ENCODE data around the gene PCSK2. TPM values are rescaled to one million over a fixed set of nuclear protein-coding genes. Genes with fewer than 3 reads are reported as not detected.

Gene PCSK2
- total RNA-seq, 1 experiment from 2014 or later: 245 TPM

DNA sequence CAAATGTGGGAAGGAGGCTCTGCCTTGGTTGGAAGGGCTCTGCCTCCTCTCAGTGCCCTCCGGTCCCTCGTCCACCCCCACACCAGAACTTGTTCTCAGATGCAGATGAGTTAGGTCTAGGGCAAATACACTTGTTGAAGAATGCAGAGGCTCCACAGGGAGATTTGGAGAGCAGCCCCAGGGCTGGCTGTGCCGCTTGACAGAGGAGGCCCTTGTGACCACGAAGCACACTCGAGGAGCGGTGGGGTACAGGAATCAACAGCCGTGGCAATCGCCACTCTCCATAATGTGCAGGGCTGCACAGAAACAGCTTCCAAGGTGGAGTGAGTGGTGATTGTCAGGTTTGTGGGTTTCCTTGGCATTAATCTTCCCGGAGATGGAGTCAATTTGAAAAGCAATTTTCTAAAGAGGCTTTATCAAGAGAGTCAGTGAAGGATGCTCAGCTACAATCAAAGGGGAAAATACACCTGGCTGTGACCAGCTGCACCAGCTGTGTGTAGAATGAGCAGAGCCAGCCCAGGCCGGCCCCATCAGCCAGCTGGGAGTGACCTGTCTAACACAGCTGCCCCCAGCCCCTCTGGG, 244.9 kb downstream of the PCSK2 start:
- no peak for TF ChIP-seq EZH2 (IDR thresholded peaks at IDR 0.05; ENCODE audit: borderline replicate concordance, low read depth, low read length, poor library complexity, severe bottlenecking)
- TF ChIP-seq, protein P1, sequence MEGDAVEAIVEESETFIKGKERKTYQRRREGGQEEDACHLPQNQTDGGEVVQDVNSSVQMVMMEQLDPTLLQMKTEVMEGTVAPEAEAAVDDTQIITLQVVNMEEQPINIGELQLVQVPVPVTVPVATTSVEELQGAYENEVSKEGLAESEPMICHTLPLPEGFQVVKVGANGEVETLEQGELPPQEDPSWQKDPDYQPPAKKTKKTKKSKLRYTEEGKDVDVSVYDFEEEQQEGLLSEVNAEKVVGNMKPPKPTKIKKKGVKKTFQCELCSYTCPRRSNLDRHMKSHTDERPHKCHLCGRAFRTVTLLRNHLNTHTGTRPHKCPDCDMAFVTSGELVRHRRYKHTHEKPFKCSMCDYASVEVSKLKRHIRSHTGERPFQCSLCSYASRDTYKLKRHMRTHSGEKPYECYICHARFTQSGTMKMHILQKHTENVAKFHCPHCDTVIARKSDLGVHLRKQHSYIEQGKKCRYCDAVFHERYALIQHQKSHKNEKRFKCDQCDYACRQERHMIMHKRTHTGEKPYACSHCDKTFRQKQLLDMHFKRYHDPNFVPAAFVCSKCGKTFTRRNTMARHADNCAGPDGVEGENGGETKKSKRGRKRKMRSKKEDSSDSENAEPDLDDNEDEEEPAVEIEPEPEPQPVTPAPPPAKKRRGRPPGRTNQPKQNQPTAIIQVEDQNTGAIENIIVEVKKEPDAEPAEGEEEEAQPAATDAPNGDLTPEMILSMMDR (conservative IDR thresholded peaks at IDR 0.05; ENCODE audit: low read depth, low read length): no peak
- Histone ChIP-seq H3K9me3 (ENCODE audit: low read depth, low read length, poor library complexity, severe bottlenecking) (no peaks in the 10 kb centered on the region), H3K36me3 (ENCODE audit: insufficient read depth, low read length, poor library complexity, severe bottlenecking) (no peaks in the 10 kb centered on the region), H3K27me3 (replicated peaks; ENCODE audit: insufficient read depth, low read depth, low read length, poor library complexity) (no peaks in the 10 kb centered on the region), H3K4me3 (ENCODE audit: low read depth, low read length, poor library complexity, severe bottlenecking) (no peak overlapping the region), H3K4me1 (ENCODE audit: insufficient read depth, low read length, poor library complexity, severe bottlenecking) (no peaks in the 10 kb centered on the region), H3K27ac (ENCODE audit: low read depth, low read length, poor library complexity, severe bottlenecking) (no peak overlapping the region)
- intact Hi-C loops (cut with micrococcal nuclease; ENCODE audit: unreplicated experiment): no loop called here
- CTCF ChIA-PET: no interaction called here
- POLR2A ChIA-PET (ENCODE audit: low non-redundant PET): no interaction called here
- no peak for DNase-seq (ENCODE audit: low spot score)
- no TSS peak for BruUV-seq (replicated peaks)

DNA sequence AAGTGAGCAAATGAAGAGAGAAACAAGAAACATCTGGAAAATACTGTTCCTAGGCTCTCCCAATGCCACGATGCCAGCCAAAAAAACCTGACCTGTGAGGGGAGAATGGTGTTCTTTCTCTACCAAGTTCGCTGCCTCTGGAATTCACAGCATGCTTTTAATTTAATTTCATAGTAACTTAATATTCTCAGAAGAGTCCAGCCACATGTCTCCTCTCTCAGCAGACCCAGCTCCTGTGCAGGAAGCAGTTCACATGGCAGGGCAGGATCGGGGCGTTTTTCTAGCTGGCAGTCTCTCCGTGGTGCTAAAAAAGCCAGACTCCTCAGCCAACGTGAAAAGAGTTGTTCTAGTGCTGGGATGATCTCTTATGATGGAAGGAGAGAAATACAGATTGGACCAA, 246.8 kb downstream of the PCSK2 start:
- DNase-seq (ENCODE audit: low spot score): no peak
- Histone ChIP-seq H3K9me3 (ENCODE audit: low read depth, low read length, poor library complexity, severe bottlenecking) (no peaks in the 10 kb centered on the region), H3K27ac (ENCODE audit: low read depth, low read length, poor library complexity, severe bottlenecking) (no peak overlapping the region), H3K36me3 (ENCODE audit: insufficient read depth, low read length, poor library complexity, severe bottlenecking) (no peaks in the 10 kb centered on the region), H3K4me3 (ENCODE audit: low read depth, low read length, poor library complexity, severe bottlenecking) (no peak overlapping the region), H3K4me1 (ENCODE audit: insufficient read depth, low read length, poor library complexity, severe bottlenecking) (no peaks in the 10 kb centered on the region), H3K27me3 (replicated peaks; ENCODE audit: insufficient read depth, low read depth, low read length, poor library complexity) (no peaks in the 10 kb centered on the region)
- no TSS peak for BruUV-seq (replicated peaks)
- POLR2A ChIA-PET (ENCODE audit: low non-redundant PET): no interaction called here
- intact Hi-C loops (cut with micrococcal nuclease; ENCODE audit: unreplicated experiment): no loop called here
- TF ChIP-seq EZH2 (IDR thresholded peaks at IDR 0.05; ENCODE audit: borderline replicate concordance, low read depth, low read length, poor library complexity, severe bottlenecking): no peak
- CTCF ChIA-PET: no interaction called here

DNA sequence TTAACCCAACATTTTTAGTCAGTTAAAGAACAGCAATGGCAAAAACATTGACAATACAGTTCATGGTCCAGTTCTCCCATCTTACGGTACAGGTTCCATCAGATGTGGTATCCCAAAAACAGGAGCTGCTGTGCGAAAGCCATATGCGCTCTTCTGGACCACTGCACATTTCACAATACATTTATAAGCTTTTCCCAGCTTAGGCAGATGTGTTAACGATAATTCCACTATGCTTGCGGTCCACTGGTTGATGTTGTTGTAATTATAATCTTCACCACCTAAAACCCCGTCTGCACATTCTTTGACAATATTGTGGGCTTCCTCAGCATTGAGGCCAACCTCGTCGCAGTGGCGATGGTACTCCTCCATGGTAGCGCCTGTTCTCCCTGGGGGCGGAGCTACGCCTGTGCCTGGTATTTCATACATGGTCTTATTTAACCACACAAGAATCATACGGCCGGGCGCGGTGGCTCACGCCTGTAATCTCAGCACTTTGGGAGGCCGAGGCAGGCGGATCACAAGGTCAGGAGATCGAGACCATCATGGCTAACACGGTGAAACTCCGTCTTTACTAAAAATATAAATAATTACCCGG, 252.3 kb downstream of the PCSK2 start:
- DNase-seq (ENCODE audit: low spot score): no peak
- Histone ChIP-seq H3K4me1 (ENCODE audit: insufficient read depth, low read length, poor library complexity, severe bottlenecking) (no peaks in the 10 kb centered on the region), H3K27ac (ENCODE audit: low read depth, low read length, poor library complexity, severe bottlenecking) (no peak overlapping the region), H3K9me3 (ENCODE audit: low read depth, low read length, poor library complexity, severe bottlenecking) (no peaks in the 10 kb centered on the region), H3K4me3 (ENCODE audit: low read depth, low read length, poor library complexity, severe bottlenecking) (no peak overlapping the region), H3K36me3 (ENCODE audit: insufficient read depth, low read length, poor library complexity, severe bottlenecking) (peaks cover 2% of the 10 kb centered on the region), H3K27me3 (replicated peaks; ENCODE audit: insufficient read depth, low read depth, low read length, poor library complexity) (no peaks in the 10 kb centered on the region)
- no peak for TF ChIP-seq EZH2 (IDR thresholded peaks at IDR 0.05; ENCODE audit: borderline replicate concordance, low read depth, low read length, poor library complexity, severe bottlenecking)
- TF ChIP-seq, protein P1 (conservative IDR thresholded peaks at IDR 0.05; ENCODE audit: low read depth, low read length): no peak
- intact Hi-C loops (cut with micrococcal nuclease; ENCODE audit: unreplicated experiment): no loop called here
- POLR2A ChIA-PET (ENCODE audit: low non-redundant PET): interaction anchor here (0.7 kb wide), 1 partner anchor 343 kb away, joined by 3 read pairs; no protein-coding TSS in a partner anchor
- no TSS peak for BruUV-seq (replicated peaks)
- CTCF ChIA-PET: no interaction called here

DNA sequence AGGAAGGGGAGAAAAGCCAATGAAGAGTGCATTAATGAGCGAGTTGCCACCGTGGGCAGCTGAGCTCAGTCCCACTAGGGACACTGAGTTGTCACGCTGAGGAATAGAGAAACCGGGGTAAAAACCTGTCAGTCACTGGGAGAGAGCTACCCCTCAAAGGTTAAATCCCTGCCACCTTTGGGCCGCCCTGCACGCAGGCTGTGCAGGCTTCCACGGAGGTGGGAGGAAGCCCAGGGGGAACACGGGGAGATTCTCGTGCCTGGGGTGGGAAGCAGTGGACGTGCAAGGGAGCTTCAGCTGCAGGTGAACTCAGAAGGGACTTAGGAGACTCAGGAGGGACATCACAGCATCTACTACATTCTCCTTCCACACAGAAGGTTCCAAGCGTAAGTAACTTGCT, 253.9 kb downstream of the PCSK2 start:
- intact Hi-C loops (cut with micrococcal nuclease; ENCODE audit: unreplicated experiment): no loop called here

More for the DNA sequence above, 253.9 kb downstream of the PCSK2 start:
- H3K4me1 ChIP-seq (ENCODE audit: insufficient read depth, low read length, poor library complexity, severe bottlenecking): no peaks in the 10 kb centered on the region
- H3K4me3 ChIP-seq (ENCODE audit: low read depth, low read length, poor library complexity, severe bottlenecking): no peak overlapping the region
- H3K9me3 ChIP-seq (ENCODE audit: low read depth, low read length, poor library complexity, severe bottlenecking): no peaks in the 10 kb centered on the region
- DNase-seq (ENCODE audit: low spot score): no peak
- peaks cover 2% of the 10 kb centered on the region for H3K36me3 ChIP-seq (ENCODE audit: insufficient read depth, low read length, poor library complexity, severe bottlenecking)
- TF ChIP-seq, protein P1 (conservative IDR thresholded peaks at IDR 0.05; ENCODE audit: low read depth, low read length): no peak
- no peak for TF ChIP-seq EZH2 (IDR thresholded peaks at IDR 0.05; ENCODE audit: borderline replicate concordance, low read depth, low read length, poor library complexity, severe bottlenecking)
- no TSS peak for BruUV-seq (replicated peaks)
- no peak overlapping the region for H3K27ac ChIP-seq (ENCODE audit: low read depth, low read length, poor library complexity, severe bottlenecking)
- CTCF ChIA-PET: no interaction called here
- H3K27me3 ChIP-seq (replicated peaks; ENCODE audit: insufficient read depth, low read depth, low read length, poor library complexity): no peaks in the 10 kb centered on the region
- POLR2A ChIA-PET (ENCODE audit: low non-redundant PET): interaction anchor here (0.6 kb wide), 1 partner anchor 493 kb away, joined by 9 read pairs; no protein-coding TSS in a partner anchor

Data from A673 (cell line).